Spinal cord (tissue), 10 donors: ENCODE measurements around the gene MAP3K4. TPM values are rescaled to one million over a fixed set of nuclear protein-coding genes. Genes with fewer than 3 reads are reported as not detected.
"Not testable (repeated sequence)": the region's sequence is repeated elsewhere in the genome, so short reads cannot be mapped to it uniquely, and the experiment has no call there.

Experiments used
- DNase-seq, 6 donors: peaks; one replicate each; pipeline versions ENCODE4 v3.0.0 to v3.0.0-alpha.2; 2013 to 2015; ENCODE audit warnings: low spot score in 6 of 6, low read depth in 4 of 6
- H3K27ac ChIP-seq: one replicate; pipeline ENCODE4 v1.5.1; 2013; ENCODE audit warnings: low read depth, low read length, control low read depth
- H3K27me3 ChIP-seq: one replicate; pipeline ENCODE4 v1.6.1; 2013; ENCODE audit warnings: low read length; ENCODE audit not compliant: control insufficient read depth, insufficient read depth
- H3K36me3 ChIP-seq: one replicate; pipeline ENCODE4 v1.6.1; 2013; ENCODE audit warnings: low read length; ENCODE audit not compliant: control insufficient read depth, insufficient read depth
- H3K4me1 ChIP-seq: one replicate; pipeline ENCODE4 v1.6.1; 2013; ENCODE audit warnings: low read length; ENCODE audit not compliant: control insufficient read depth, insufficient read depth
- H3K4me3 ChIP-seq: one replicate; pipeline ENCODE4 v1.5.1; 2013; ENCODE audit warnings: low read depth, low read length, control low read depth
- H3K9me3 ChIP-seq: one replicate; pipeline ENCODE4 v1.6.1; 2013; ENCODE audit warnings: low read length; ENCODE audit not compliant: control insufficient read depth, insufficient read depth
- WGBS: methylation state at CpG from one replicate; pipeline ENCODE4 v1.1.5; 2013; ENCODE audit warnings: missing lambda C conversion rate; ENCODE audit not compliant: insufficient coverage; 5-methylcytosine and 5-hydroxymethylcytosine counted together
- polyA plus RNA-seq, 2 donors: library from polyadenylated mRNA; unstranded; fragments of 120-200 nt; gene quantifications; one replicate each; pipeline ENCODE4 v1.2.1, GENCODE V29; 2013; ENCODE audit not compliant: insufficient read length in 2 of 2
- total RNA-seq, 2 donors: library from RNA; depleted of rRNA in 1 of 2; stranded (reverse); fragments of 120-200 nt in 1 of 2; fragments of >200 nt in 1 of 2; gene quantifications; one replicate each; pipeline versions ENCODE4 v1.2.3 to v1.2.4, GENCODE V29; 2013 to 2014
- donor health status: healthy.

The MAP3K4 gene
- total and polyA plus RNA-seq, 4 donors = 32.0 to 48.1 (median 41.6) TPM

GRCh38 chr6:160967351-160967750, 24.2 kb upstream of the MAP3K4 start:
- Histone ChIP-seq H3K27me3 (peaks cover 3% of the 10 kb centered on the region), H3K4me1 (no peaks in the 10 kb centered on the region), H3K4me3 (no peak overlapping the region), H3K27ac (no peak overlapping the region), H3K9me3 (no peaks in the 10 kb centered on the region), H3K36me3 (no peaks in the 10 kb centered on the region)
- DNase-seq = no peak
- 100% methylated on average over 1 of the region's 4 CpGs for WGBS

DNA sequence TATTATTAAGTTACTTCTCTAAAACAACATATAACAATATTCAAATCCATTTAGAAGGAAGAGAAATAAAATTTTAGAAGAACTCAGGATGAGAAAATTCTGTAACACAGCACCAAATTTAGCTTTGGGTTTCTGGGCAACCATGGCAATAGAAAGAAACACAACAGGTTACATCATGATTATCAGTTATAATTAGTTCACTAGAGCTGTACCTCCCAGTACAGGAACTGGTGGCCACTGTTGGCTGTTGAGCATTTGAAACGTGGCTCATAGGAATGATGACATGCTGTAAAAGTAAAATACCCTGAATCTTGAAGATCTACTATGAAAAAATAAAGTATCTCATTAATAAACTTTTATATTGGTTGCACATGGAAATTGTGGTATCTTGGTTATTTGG, 23.7 kb upstream of the MAP3K4 start:
- Histone ChIP-seq H3K9me3 (no peaks in the 10 kb centered on the region), H3K4me1 (no peaks in the 10 kb centered on the region), H3K27ac (no peak overlapping the region), H3K27me3 (peaks cover 3% of the 10 kb centered on the region), H3K36me3 (no peaks in the 10 kb centered on the region), H3K4me3 (no peak overlapping the region)
- no peak for DNase-seq
- WGBS = no CpG with 5 or more reads among the region's 1 CpG

GRCh38 chr6:160971171-160971570, 20.4 kb upstream of the MAP3K4 start:
- no peaks in the 10 kb centered on the region for H3K36me3 ChIP-seq
- no peak overlapping the region for H3K27ac ChIP-seq
- H3K4me3 ChIP-seq = no peak overlapping the region
- H3K4me1 ChIP-seq = peaks cover 17% of the 10 kb centered on the region
- H3K9me3 ChIP-seq = no peaks in the 10 kb centered on the region
- WGBS = no CpG with 5 or more reads among the region's 1 CpG
- DNase-seq = no peak
- no peaks in the 10 kb centered on the region for H3K27me3 ChIP-seq

DNA sequence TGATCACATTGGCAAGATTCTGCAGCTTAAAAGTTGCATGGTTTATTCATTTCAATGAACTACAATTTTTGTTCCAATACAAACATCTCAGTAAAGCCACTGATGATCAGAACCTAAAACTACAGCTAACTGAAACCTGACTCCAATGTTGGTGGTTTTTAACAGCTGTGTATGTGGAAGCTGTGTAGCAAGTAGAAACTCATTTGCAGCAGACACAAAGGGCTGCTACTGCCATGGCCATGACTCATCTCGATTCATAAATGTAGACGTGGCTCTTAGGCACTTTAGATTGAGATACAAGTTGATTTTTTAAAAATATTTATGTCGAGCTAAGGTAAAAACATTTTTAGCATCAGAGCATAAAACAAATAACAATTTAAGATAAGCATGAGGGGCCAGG, 19.5 kb upstream of the MAP3K4 start:
- no peak overlapping the region for H3K27ac ChIP-seq
- H3K9me3 ChIP-seq = no peaks in the 10 kb centered on the region
- WGBS = no CpG with 5 or more reads among the region's 3 CpGs
- H3K4me1 ChIP-seq = peaks cover 17% of the 10 kb centered on the region
- H3K27me3 ChIP-seq = no peaks in the 10 kb centered on the region
- no peaks in the 10 kb centered on the region for H3K36me3 ChIP-seq
- no peak for DNase-seq
- no peak overlapping the region for H3K4me3 ChIP-seq

GRCh38 chr6:160972594-160972993, 19.0 kb upstream of the MAP3K4 start:
- not testable (repeated sequence) for H3K4me3 ChIP-seq, H3K36me3 ChIP-seq, DNase-seq, H3K27ac ChIP-seq, H3K27me3 ChIP-seq, H3K9me3 ChIP-seq
- WGBS = 100% methylated on average over 2 of the region's 16 CpGs
- H3K4me1 ChIP-seq = peaks cover 17% of the 10 kb centered on the region

GRCh38 chr6:160973311-160974250, 18.0 kb upstream of the MAP3K4 start:
- Histone ChIP-seq H3K4me3 (no peak overlapping the region), H3K4me1 (peaks cover 17% of the 10 kb centered on the region), H3K36me3 (no peaks in the 10 kb centered on the region), H3K27ac (no peak overlapping the region), H3K9me3 (no peaks in the 10 kb centered on the region), H3K27me3 (no peaks in the 10 kb centered on the region)
- WGBS = 76% methylated on average over 7 of the region's 11 CpGs
- no peak for DNase-seq

DNA sequence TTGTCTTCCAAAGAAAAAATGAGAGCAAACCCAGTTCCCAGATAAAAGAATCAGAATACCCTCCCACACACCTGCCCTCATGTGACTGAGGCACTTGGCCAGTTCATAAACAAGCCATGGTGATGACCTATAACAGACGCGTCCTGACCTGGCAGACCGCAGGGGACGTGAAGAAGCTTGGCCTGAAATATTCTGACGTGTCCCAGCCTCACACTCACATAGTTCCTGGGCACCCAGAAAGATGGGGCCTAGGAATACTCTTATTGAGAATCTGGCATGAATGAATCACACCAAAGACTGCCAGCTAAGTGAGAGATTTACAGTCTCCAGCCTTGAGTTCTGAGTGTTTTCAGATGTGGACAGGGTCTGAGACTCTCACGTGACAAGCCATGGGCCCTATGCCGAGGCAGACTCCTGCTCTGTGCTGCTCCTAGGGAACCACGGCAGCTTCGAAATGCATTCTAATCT, 17.2 kb upstream of the MAP3K4 start:
- H3K27me3 ChIP-seq = no peaks in the 10 kb centered on the region
- H3K4me1 ChIP-seq = peaks cover 17% of the 10 kb centered on the region
- 43% methylated on average over 5 of the region's 9 CpGs for WGBS
- no peak overlapping the region for H3K4me3 ChIP-seq
- H3K36me3 ChIP-seq = no peaks in the 10 kb centered on the region
- H3K9me3 ChIP-seq = no peaks in the 10 kb centered on the region
- peak overlapping the region; percentile 52 for H3K27ac ChIP-seq
- peak in 5 of 6 donors; percentile 32 to 83 (median 56) for DNase-seq

GRCh38 chr6:160975162-160975561, 16.4 kb upstream of the MAP3K4 start:
- WGBS = 67% methylated on average over 1 of the region's 1 CpG
- Histone ChIP-seq H3K9me3 (no peaks in the 10 kb centered on the region), H3K4me3 (no peak overlapping the region), H3K36me3 (no peaks in the 10 kb centered on the region), H3K27ac (peak overlapping the region; percentile 52), H3K27me3 (no peaks in the 10 kb centered on the region), H3K4me1 (peaks cover 17% of the 10 kb centered on the region)
- DNase-seq = no peak

- H3K27me3 ChIP-seq, DNase-seq, H3K36me3 ChIP-seq, H3K27ac ChIP-seq, H3K9me3 ChIP-seq, H3K4me3 ChIP-seq: not testable (repeated sequence)
- peaks cover 17% of the 10 kb centered on the region for H3K4me1 ChIP-seq
- 64% methylated on average over 4 of the region's 4 CpGs for WGBS
These were observed 15.6 kb upstream of the MAP3K4 start for GRCh38 chr6:160975961-160976360.
